Measurements from ENCODE around the gene CCDC33. TPM values are rescaled to one million over a fixed set of nuclear protein-coding genes. Genes with fewer than 3 reads are reported as not detected.

CCDC33 gene
- total RNA-seq, 1 experiment from 2014 or later, result 2.7 TPM

DNA sequence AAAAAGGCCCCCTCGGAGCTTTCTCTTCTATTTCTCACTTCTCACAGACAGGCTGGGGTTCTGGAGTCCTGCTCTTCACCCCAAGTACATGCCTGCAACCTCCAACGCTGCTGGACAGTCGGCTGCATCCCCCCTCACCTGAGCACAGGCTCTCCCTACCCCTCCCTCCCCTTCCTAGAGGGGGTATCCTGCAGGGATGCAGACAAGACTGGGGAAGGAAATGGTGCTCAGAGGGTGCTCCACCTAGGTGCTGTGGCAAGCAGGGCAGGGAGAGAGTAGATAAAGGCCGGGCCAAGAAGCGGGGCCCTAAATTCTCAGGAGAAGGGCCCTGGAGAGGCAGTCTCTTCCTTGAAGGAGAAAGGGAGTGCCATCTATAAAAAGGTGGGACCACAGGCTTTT lies 26.6 kb upstream of the CCDC33 start:
- no peak overlapping the region for H3K4me3 Mint-ChIP-seq (ENCODE audit: low read depth, unreplicated experiment)
- DNase-seq, result no peak
- intact Hi-C loops (cut with micrococcal nuclease; ENCODE audit: unreplicated experiment), result no loop called here
- TF ChIP-seq, protein P1, sequence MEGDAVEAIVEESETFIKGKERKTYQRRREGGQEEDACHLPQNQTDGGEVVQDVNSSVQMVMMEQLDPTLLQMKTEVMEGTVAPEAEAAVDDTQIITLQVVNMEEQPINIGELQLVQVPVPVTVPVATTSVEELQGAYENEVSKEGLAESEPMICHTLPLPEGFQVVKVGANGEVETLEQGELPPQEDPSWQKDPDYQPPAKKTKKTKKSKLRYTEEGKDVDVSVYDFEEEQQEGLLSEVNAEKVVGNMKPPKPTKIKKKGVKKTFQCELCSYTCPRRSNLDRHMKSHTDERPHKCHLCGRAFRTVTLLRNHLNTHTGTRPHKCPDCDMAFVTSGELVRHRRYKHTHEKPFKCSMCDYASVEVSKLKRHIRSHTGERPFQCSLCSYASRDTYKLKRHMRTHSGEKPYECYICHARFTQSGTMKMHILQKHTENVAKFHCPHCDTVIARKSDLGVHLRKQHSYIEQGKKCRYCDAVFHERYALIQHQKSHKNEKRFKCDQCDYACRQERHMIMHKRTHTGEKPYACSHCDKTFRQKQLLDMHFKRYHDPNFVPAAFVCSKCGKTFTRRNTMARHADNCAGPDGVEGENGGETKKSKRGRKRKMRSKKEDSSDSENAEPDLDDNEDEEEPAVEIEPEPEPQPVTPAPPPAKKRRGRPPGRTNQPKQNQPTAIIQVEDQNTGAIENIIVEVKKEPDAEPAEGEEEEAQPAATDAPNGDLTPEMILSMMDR (IDR thresholded peaks at IDR 0.05; ENCODE audit: unreplicated experiment), result no peak
- CTCF ChIA-PET, result interaction anchor here (0.9 to 1.0 kb wide), 2 partner anchors 9 to 31 kb away, joined by 4 read pairs; no protein-coding TSS in a partner anchor
- H3K36me3 Mint-ChIP-seq (ENCODE audit: insufficient read depth, unreplicated experiment), result no peaks in the 10 kb centered on the region
- H3K27ac Mint-ChIP-seq (ENCODE audit: unreplicated experiment), result no peak overlapping the region
- H3K4me1 Mint-ChIP-seq (ENCODE audit: low read depth, unreplicated experiment), result peaks cover 20% of the 10 kb centered on the region
- no TSS peak for BruUV-seq (replicated peaks)
- H3K27me3 Mint-ChIP-seq (ENCODE audit: unreplicated experiment), result peaks cover 23% of the 10 kb centered on the region
- H3K9me3 Mint-ChIP-seq (ENCODE audit: low read depth, unreplicated experiment), result no peaks in the 10 kb centered on the region

GRCh38 chr15:74209997-74210671 lies 26.0 kb upstream of the CCDC33 start:
- Mint-ChIP-seq H3K27ac (ENCODE audit: unreplicated experiment) (no peak overlapping the region), H3K36me3 (ENCODE audit: insufficient read depth, unreplicated experiment) (no peaks in the 10 kb centered on the region), H3K27me3 (ENCODE audit: unreplicated experiment) (peaks cover 29% of the 10 kb centered on the region), H3K9me3 (ENCODE audit: low read depth, unreplicated experiment) (no peaks in the 10 kb centered on the region), H3K4me3 (ENCODE audit: low read depth, unreplicated experiment) (no peak overlapping the region), H3K4me1 (ENCODE audit: low read depth, unreplicated experiment) (peaks cover 25% of the 10 kb centered on the region)
- BruUV-seq (replicated peaks), result no TSS peak
- CTCF ChIA-PET, result interaction anchor here (1.0 to 1.4 kb wide), 2 partner anchors 10 to 30 kb away, joined by 3 to 4 read pairs; no protein-coding TSS in a partner anchor
- DNase-seq, result no peak
- intact Hi-C loops (cut with micrococcal nuclease; ENCODE audit: unreplicated experiment), result no loop called here
- TF ChIP-seq, protein P1 (IDR thresholded peaks at IDR 0.05; ENCODE audit: unreplicated experiment), result no peak

GRCh38 chr15:74210729-74211128 lies 25.4 kb upstream of the CCDC33 start:
- BruUV-seq (replicated peaks), result no TSS peak
- Mint-ChIP-seq H3K4me1 (ENCODE audit: low read depth, unreplicated experiment) (peaks cover 31% of the 10 kb centered on the region), H3K36me3 (ENCODE audit: insufficient read depth, unreplicated experiment) (no peaks in the 10 kb centered on the region), H3K27me3 (ENCODE audit: unreplicated experiment) (peaks cover 35% of the 10 kb centered on the region), H3K4me3 (ENCODE audit: low read depth, unreplicated experiment) (no peak overlapping the region), H3K27ac (ENCODE audit: unreplicated experiment) (no peak overlapping the region), H3K9me3 (ENCODE audit: low read depth, unreplicated experiment) (no peaks in the 10 kb centered on the region)
- CTCF ChIA-PET, result interaction anchor here (1.4 kb wide), 1 partner anchor 10 kb away, joined by 3 read pairs; no protein-coding TSS in a partner anchor
- intact Hi-C loops (cut with micrococcal nuclease; ENCODE audit: unreplicated experiment), result no loop called here
- TF ChIP-seq, protein P1 (IDR thresholded peaks at IDR 0.05; ENCODE audit: unreplicated experiment), result no peak
- DNase-seq, result no peak

DNA sequence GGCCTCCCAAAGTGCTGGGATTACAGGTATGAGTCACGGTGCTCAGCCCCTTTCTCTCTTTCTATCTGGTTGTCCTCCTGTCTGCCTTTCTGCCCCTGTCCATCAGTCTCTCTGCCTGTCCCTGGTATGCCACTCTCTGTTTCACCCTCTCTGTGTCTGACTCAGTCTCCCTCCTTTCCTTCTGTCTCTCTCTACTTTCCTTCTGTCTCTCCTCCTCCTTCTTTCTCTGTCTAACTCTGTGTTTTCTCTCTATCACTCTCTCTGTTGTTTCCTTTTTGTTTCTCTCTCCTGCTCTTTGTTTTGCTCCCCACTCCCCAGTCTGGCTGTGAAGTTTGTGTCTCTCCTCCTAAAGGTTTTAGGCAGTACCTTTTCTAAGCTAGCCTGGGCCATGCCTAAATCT lies 24.5 kb upstream of the CCDC33 start:
- H3K27ac Mint-ChIP-seq (ENCODE audit: unreplicated experiment), result no peak overlapping the region
- H3K36me3 Mint-ChIP-seq (ENCODE audit: insufficient read depth, unreplicated experiment), result no peaks in the 10 kb centered on the region
- TF ChIP-seq, protein P1 (IDR thresholded peaks at IDR 0.05; ENCODE audit: unreplicated experiment), result no peak
- no peaks in the 10 kb centered on the region for H3K9me3 Mint-ChIP-seq (ENCODE audit: low read depth, unreplicated experiment)
- peaks cover 38% of the 10 kb centered on the region for H3K27me3 Mint-ChIP-seq (ENCODE audit: unreplicated experiment)
- CTCF ChIA-PET, result no interaction called here
- BruUV-seq (replicated peaks), result no TSS peak
- H3K4me1 Mint-ChIP-seq (ENCODE audit: low read depth, unreplicated experiment), result peaks cover 34% of the 10 kb centered on the region
- intact Hi-C loops (cut with micrococcal nuclease; ENCODE audit: unreplicated experiment), result no loop called here
- no peak overlapping the region for H3K4me3 Mint-ChIP-seq (ENCODE audit: low read depth, unreplicated experiment)
- DNase-seq, result no peak

All from Calu3 (cell line).